Uterus (tissue), 4 donors: ENCODE measurements around the gene KCNIP3. TPM values are rescaled to one million over a fixed set of nuclear protein-coding genes. Genes with fewer than 3 reads are reported as not detected.

Source experiments
- DNase-seq, 2 donors: peaks; one replicate each; pipeline ENCODE4 v3.0.0-alpha.2; 2019 to 2020
- H3K27ac ChIP-seq, 2 donors: fragments of 200-600 bp; sonication (generic); 1 replicate in 1 of 2; 2 replicates in 1 of 2; pipeline ENCODE4 v1.5.1; 2016 to 2018
- H3K27me3 ChIP-seq, 2 donors: fragments of 200-600 bp; sonication (generic); one replicate each; pipeline ENCODE4 v1.5.1; 2018 to 2019; ENCODE audit warnings: control low read depth in 1 of 2
- H3K36me3 ChIP-seq, 2 donors: fragments of 200-600 bp; sonication (generic); one replicate each; pipeline ENCODE4 v1.5.1; 2019; ENCODE audit warnings: control low read depth in 1 of 2
- H3K4me1 ChIP-seq, 2 donors: fragments of 200-600 bp; sonication (generic); one replicate each; pipeline ENCODE4 v1.5.1; 2018 to 2019; ENCODE audit warnings: control low read depth in 1 of 2
- H3K4me3 ChIP-seq, 2 donors: fragments of 200-600 bp; sonication (generic); 1 replicate in 1 of 2; 2 replicates in 1 of 2; pipeline ENCODE4 v1.5.1; 2018 to 2019; ENCODE audit warnings: mild to moderate bottlenecking in 1 of 2
- H3K9me3 ChIP-seq, 2 donors: fragments of 200-600 bp; sonication (generic); one replicate each; pipeline ENCODE4 v1.5.1; 2019; ENCODE audit warnings: control low read depth in 1 of 2
- POLR2A ChIP-seq, 2 donors: fragments of 450-650 bp; IDR thresholded peaks; one replicate each; pipeline ENCODE4 v1.6.1; 2016; ENCODE audit warnings: antibody characterized with exemption in 2 of 2, mild to moderate bottlenecking in 1 of 2, moderate library complexity in 1 of 2
- intact Hi-C: fragments of 100-400 bp; cut with DNase I; formaldehyde crosslinking; loops from one replicate; pipeline ENCODE4 v1.15.1; 2023; ENCODE audit warnings: low total_unique reads
- total RNA-seq, 4 donors: library from RNA; depleted of rRNA in 3 of 4; stranded (reverse); fragments of >200 nt in 3 of 4; gene quantifications; one replicate each; pipeline versions ENCODE4 v1.1.0 to v1.2.4, GENCODE V29; 2014 to 2023
- TF ChIP-seq, protein P1 (sequence below), 4 experiments: fragments of 200-600 bp in 2 of 4; fragments of 450-650 bp in 2 of 4; sonication (generic) in 2 of 4; IDR thresholded peaks; one replicate each; pipeline ENCODE4 v1.5.1; 2016 to 2019; ENCODE audit warnings: antibody characterized with exemption in 4 of 4, mild to moderate bottlenecking in 2 of 4, moderate library complexity in 1 of 4
- donor health status: DM: yes; HTN: yes; CAD: no.

KCNIP3 gene
- total RNA-seq, 4 donors from 2014 or later: 1.5 to 18.3 (median 10.8) TPM

DNA sequence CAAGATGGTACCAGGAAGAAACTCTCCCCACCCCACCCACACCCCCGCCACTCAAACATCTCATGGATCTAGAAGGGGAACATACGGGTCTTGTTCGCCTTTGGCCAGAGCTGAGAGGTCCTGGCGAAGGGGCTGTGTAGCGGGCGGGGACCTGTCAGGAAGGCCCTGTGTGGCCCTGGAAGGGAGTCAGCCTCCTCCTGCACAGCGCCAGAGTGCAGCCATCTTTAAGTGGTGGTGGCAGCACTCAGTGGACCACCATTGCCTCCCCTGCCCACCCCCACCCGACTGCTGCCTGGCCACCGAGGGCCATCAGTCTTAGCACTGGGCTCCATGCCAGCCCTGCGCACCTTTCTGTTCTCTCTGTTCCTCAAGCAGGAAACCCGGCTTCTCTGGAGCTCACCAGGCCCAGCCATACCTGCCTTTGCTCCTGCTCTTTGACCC, 93.8 kb downstream of the KCNIP3 start:
- H3K27me3 ChIP-seq: no peaks in the 10 kb centered on the region
- no peak for DNase-seq
- no peaks in the 10 kb centered on the region for H3K9me3 ChIP-seq
- H3K4me1 ChIP-seq: no peaks in the 10 kb centered on the region
- H3K36me3 ChIP-seq: no peaks in the 10 kb centered on the region
- no peak overlapping the region for H3K27ac ChIP-seq
- intact Hi-C loops: no loop called here
- no peak overlapping the region for H3K4me3 ChIP-seq
- TF ChIP-seq, protein P1, sequence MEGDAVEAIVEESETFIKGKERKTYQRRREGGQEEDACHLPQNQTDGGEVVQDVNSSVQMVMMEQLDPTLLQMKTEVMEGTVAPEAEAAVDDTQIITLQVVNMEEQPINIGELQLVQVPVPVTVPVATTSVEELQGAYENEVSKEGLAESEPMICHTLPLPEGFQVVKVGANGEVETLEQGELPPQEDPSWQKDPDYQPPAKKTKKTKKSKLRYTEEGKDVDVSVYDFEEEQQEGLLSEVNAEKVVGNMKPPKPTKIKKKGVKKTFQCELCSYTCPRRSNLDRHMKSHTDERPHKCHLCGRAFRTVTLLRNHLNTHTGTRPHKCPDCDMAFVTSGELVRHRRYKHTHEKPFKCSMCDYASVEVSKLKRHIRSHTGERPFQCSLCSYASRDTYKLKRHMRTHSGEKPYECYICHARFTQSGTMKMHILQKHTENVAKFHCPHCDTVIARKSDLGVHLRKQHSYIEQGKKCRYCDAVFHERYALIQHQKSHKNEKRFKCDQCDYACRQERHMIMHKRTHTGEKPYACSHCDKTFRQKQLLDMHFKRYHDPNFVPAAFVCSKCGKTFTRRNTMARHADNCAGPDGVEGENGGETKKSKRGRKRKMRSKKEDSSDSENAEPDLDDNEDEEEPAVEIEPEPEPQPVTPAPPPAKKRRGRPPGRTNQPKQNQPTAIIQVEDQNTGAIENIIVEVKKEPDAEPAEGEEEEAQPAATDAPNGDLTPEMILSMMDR (IDR thresholded peaks at IDR 0.05): no peak
- no peak for TF ChIP-seq POLR2A (IDR thresholded peaks at IDR 0.05)

DNA sequence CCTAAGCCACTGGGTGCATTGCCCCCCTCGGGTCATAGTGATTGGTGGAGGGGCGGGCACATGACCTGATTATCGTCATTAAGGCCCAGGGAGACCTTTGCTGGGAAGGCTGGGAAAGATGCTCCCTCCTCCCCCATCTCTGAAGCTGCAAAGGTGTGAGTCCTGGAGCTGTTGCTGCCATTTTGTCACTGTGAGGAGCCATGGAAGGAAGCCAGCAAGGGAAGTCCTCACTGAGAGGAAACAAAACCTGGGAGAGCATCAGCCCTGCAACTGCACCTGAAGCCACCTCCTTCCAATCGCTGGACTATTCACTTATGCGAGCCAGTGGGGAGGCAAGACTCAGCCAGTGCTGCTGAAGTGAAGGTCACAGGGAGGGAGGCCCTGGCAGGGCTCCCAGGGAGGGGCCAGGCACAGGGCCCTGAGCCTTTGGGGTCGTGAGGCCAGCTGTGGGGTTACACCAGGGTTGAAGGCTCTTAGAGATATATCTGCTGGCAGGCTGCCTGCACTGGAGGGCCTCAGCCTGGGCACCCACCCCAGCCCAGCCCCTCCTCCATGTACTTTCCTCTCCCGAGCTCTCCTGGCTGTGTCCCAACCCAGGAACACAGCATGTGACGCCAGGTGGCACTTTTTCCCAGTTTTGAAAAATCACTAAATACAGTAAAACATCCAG, 94.6 kb downstream of the KCNIP3 start:
- DNase-seq: no peak
- no peaks in the 10 kb centered on the region for H3K9me3 ChIP-seq
- H3K27me3 ChIP-seq: no peaks in the 10 kb centered on the region
- intact Hi-C loops: no loop called here
- TF ChIP-seq, protein P1 (IDR thresholded peaks at IDR 0.05): no peak
- TF ChIP-seq POLR2A (IDR thresholded peaks at IDR 0.05): no peak
- no peak overlapping the region for H3K4me3 ChIP-seq
- H3K4me1 ChIP-seq: no peaks in the 10 kb centered on the region
- H3K36me3 ChIP-seq: no peaks in the 10 kb centered on the region
- no peak overlapping the region for H3K27ac ChIP-seq

DNA sequence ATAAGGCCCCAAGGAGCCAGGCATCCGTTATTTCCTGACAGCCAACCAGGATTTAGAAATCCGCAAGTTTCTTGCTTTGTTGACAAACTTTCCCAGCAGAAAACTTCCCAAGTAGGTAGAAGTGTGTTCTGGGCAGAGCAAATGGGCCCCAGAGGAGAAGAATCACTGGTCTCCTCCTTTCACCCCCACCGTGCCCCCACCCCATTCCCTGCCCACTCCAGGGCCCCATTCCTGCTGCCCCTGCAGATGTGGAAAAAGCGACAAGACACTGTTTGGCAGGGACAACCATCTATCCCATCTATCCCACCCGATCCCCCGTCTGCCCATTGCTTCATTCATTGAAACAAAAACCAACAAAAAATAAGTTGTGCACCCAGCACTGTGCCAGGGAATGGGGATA, 95.2 kb downstream of the KCNIP3 start:
- H3K4me1 ChIP-seq: no peaks in the 10 kb centered on the region
- H3K36me3 ChIP-seq: no peaks in the 10 kb centered on the region
- no peak overlapping the region for H3K27ac ChIP-seq
- no peaks in the 10 kb centered on the region for H3K9me3 ChIP-seq
- intact Hi-C loops: no loop called here
- no peak for TF ChIP-seq POLR2A (IDR thresholded peaks at IDR 0.05)
- TF ChIP-seq, protein P1 (IDR thresholded peaks at IDR 0.05): no peak
- no peaks in the 10 kb centered on the region for H3K27me3 ChIP-seq
- H3K4me3 ChIP-seq: no peak overlapping the region
- DNase-seq: no peak

DNA sequence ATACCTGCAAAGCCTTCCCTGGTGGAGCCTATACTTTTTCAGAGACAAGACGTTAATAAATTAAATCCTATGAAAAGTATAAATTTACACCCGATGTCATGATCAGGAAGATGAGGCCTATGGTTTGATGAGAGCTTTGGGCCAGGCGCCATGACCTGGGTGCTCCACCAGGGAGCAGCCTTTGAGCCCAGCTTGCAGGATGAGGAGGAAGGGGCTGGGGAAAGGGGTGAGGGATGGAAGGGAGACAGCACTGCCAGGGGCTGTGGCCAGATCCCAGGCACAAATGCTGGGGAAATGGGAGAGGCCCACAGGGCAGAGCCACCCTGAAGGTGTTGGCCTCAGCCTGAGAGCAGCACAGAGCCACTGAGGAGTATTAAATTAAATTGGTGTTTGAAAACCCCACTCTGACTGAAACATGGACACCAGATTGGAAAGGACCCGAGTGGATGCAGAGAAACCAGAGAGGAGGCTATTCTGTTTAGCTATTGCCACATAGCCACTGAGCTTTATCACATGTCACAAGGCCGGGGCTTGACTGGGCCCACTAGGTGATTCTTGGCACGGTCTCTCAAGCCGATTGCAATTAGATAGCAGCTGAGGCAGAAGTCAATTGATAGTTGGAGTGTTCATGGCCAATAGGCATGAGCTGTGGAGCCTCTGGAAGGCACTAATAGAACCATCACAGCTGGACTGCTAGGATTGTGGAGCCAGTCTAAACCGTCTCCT, 95.7 kb downstream of the KCNIP3 start:
- DNase-seq: no peak
- TF ChIP-seq, protein P1 (IDR thresholded peaks at IDR 0.05): no peak
- TF ChIP-seq POLR2A (IDR thresholded peaks at IDR 0.05): no peak
- H3K9me3 ChIP-seq: no peaks in the 10 kb centered on the region
- H3K4me3 ChIP-seq: no peak overlapping the region
- no peaks in the 10 kb centered on the region for H3K36me3 ChIP-seq
- no peak overlapping the region for H3K27ac ChIP-seq
- intact Hi-C loops: no loop called here
- no peaks in the 10 kb centered on the region for H3K4me1 ChIP-seq
- no peaks in the 10 kb centered on the region for H3K27me3 ChIP-seq

DNA sequence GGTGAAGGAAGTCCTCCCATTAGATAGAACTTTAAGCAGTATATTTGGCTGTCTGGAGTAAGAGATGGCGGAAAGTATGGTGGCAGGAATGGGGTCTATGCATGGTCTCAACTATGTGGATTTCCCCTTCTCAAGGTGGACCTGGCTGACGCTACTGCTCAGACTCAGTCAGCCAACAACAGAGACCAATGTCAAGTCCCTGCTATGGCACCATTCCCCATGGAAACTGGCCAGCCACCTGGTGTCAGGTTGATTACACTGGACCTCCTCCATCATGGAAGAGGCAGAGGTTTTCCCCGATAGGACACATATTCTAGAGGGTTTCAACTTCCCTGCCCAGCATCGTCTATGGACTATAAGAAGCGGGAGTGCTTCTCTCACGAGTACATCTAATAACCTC, 96.8 kb downstream of the KCNIP3 start:
- H3K36me3 ChIP-seq: no peaks in the 10 kb centered on the region
- no peaks in the 10 kb centered on the region for H3K9me3 ChIP-seq
- no peak for TF ChIP-seq POLR2A (IDR thresholded peaks at IDR 0.05)
- TF ChIP-seq, protein P1 (IDR thresholded peaks at IDR 0.05): no peak
- H3K4me3 ChIP-seq: no peak overlapping the region
- no peaks in the 10 kb centered on the region for H3K27me3 ChIP-seq
- intact Hi-C loops: no loop called here
- H3K4me1 ChIP-seq: no peaks in the 10 kb centered on the region
- no peak overlapping the region for H3K27ac ChIP-seq
- no peak for DNase-seq
